ENCODE results near the gene AP1G2. TPM values are rescaled to one million over a fixed set of nuclear protein-coding genes. Genes with fewer than 3 reads are reported as not detected.

The AP1G2 gene
- total and polyA plus RNA-seq, 2 of the 13 experiments (the other 11 are each of a cell fraction or from before 2014, with no cell fraction given): 96.9 to 611 TPM

DNA sequence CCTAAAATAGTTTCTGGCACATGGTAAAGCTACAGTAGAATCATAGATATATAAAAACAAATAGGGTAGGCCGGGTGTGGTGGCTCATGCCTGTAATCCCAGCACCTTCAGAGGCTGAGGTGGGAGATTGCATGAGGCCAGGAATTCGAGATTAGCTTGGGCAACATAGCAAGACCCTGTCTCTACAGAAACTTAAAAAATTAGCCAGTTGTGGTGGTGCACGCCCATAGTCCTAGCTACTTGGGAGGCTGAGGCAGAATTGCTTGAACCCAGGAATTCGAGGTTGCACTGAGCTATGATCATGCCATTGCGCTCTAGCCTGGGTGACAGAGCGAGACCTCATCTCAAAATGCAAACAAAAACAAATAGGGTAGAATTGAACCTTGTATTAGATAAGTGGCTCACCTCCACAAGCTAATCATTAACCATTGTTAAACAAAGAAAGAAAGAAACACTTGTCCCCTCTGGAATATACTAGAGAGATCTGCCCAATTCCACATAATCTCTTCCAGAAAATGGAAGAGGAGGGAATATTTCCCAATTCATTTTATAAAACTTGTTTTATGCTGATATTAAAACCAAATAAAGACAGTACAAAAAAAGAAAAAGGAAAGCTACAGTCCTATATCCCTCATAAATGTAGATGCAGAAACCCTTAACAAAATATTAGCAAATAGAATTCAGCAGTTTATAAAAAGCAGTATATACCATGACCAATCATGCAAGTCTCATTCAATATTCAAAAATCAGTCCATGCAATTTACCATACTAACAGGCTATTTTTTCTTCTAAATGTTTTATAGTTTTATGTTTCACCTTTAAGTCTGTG lies 45.9 kb upstream of the AP1G2 start (continued):
- peak; percentile 54; the same call in 1 of the 3 replicates for TF ChIP-seq MXI1 (IDR thresholded peaks at IDR 0.05; ENCODE audit: borderline replicate concordance, low read depth, low read length)
- TF ChIP-seq ZNF569 (CRISPR knock-in tag; IDR thresholded peaks at IDR 0.05; ENCODE audit: borderline replicate concordance): peak; percentile 85; the same call in 1 of the 2 replicates
- TF ChIP-seq ZNF3 (CRISPR knock-in tag; IDR thresholded peaks at IDR 0.05): peak; percentile 92
- TF ChIP-seq ZNF510 (CRISPR knock-in tag; IDR thresholded peaks at IDR 0.05; ENCODE audit: low read depth): no peak
- TF ChIP-seq, protein P1, sequence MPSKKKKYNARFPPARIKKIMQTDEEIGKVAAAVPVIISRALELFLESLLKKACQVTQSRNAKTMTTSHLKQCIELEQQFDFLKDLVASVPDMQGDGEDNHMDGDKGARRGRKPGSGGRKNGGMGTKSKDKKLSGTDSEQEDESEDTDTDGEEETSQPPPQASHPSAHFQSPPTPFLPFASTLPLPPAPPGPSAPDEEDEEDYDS (CRISPR knock-in tag; IDR thresholded peaks at IDR 0.05): peak; percentile 87
- TF ChIP-seq, protein P2, sequence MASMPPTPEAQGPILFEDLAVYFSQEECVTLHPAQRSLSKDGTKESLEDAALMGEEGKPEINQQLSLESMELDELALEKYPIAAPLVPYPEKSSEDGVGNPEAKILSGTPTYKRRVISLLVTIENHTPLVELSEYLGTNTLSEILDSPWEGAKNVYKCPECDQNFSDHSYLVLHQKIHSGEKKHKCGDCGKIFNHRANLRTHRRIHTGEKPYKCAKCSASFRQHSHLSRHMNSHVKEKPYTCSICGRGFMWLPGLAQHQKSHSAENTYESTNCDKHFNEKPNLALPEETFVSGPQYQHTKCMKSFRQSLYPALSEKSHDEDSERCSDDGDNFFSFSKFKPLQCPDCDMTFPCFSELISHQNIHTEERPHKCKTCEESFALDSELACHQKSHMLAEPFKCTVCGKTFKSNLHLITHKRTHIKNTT (CRISPR knock-in tag; IDR thresholded peaks at IDR 0.05): no peak
- 0 out of 2 replicates have a peak, but pooled peaks have one; percentile 47 for TF ChIP-seq MAF1 (CRISPR knock-in tag; IDR thresholded peaks at IDR 0.05; ENCODE audit: borderline replicate concordance)
- peak; percentile 36; the same call in 1 of the 2 replicates for TF ChIP-seq NFYC (CRISPR knock-in tag; IDR thresholded peaks at IDR 0.05)
- TF ChIP-seq ATM (IDR thresholded peaks at IDR 0.05; ENCODE audit: borderline replicate concordance): no peak
- TF ChIP-seq ZFP82 (CRISPR knock-in tag; IDR thresholded peaks at IDR 0.05; ENCODE audit: borderline replicate concordance): no peak
- no peak for TF ChIP-seq ZNF296 (CRISPR knock-in tag; conservative IDR thresholded peaks at IDR 0.05)
- TF ChIP-seq ZNF674 (CRISPR knock-in tag; IDR thresholded peaks at IDR 0.05; ENCODE audit: low read depth): no peak
- TF ChIP-seq, protein P3, sequence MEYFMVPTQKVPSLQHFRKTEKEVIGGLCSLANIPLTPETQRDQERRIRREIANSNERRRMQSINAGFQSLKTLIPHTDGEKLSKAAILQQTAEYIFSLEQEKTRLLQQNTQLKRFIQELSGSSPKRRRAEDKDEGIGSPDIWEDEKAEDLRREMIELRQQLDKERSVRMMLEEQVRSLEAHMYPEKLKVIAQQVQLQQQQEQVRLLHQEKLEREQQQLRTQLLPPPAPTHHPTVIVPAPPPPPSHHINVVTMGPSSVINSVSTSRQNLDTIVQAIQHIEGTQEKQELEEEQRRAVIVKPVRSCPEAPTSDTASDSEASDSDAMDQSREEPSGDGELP (IDR thresholded peaks at IDR 0.05; ENCODE audit: borderline replicate concordance, low read depth): no peak
- 0 out of 2 replicates have a peak, but pooled peaks have one; percentile 69 for TF ChIP-seq ZNF619 (CRISPR knock-in tag; IDR thresholded peaks at IDR 0.05)
- no peak; the same call in 1 of the 2 replicates for TF ChIP-seq ZNF431 (CRISPR knock-in tag; IDR thresholded peaks at IDR 0.05; ENCODE audit: borderline replicate concordance, low read depth)
- 0 out of 2 replicates have a peak, but pooled peaks have one; percentile 43 for TF ChIP-seq ZNF720 (CRISPR knock-in tag; IDR thresholded peaks at IDR 0.05)
- peak; percentile 61 for TF ChIP-seq GABPB1 (CRISPR knock-in tag; IDR thresholded peaks at IDR 0.05)
- TF ChIP-seq ZNF337 (CRISPR knock-in tag; IDR thresholded peaks at IDR 0.05; ENCODE audit: borderline replicate concordance, low read depth): peak; percentile 86; the same call in 1 of the 2 replicates
- TF ChIP-seq RBAK (CRISPR knock-in tag; IDR thresholded peaks at IDR 0.05): peak; percentile 73; the same call in 1 of the 2 replicates
- no peak; the same call in 1 of the 2 replicates for TF ChIP-seq SPEN (CRISPR knock-in tag; IDR thresholded peaks at IDR 0.05; ENCODE audit: low read depth)
- TF ChIP-seq AGO1 (IDR thresholded peaks at IDR 0.05; ENCODE audit: low read depth, low read length, poor library complexity, severe bottlenecking): no peak
- no peak; the same call in 1 of the 2 replicates for TF ChIP-seq HMGA1 (CRISPR knock-in tag; conservative IDR thresholded peaks at IDR 0.05)
- TF ChIP-seq, protein P4, sequence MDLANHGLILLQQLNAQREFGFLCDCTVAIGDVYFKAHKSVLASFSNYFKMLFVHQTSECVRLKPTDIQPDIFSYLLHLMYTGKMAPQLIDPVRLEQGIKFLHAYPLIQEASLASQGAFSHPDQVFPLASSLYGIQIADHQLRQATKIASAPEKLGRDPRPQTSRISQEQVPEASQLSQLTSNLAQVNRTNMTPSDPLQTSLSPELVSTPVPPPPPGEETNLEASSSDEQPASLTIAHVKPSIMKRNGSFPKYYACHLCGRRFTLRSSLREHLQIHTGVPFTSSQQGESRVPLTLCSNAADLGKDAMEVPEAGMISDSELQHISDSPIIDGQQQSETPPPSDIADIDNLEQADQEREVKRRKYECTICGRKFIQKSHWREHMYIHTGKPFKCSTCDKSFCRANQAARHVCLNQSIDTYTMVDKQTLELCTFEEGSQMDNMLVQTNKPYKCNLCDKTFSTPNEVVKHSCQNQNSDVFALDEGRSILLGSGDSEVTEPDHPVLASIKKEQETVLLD (CRISPR knock-in tag; IDR thresholded peaks at IDR 0.05; ENCODE audit: low read depth): no peak
